Kidney (tissue), 14 donors: ENCODE results near the gene GSTM4. TPM values are rescaled to one million over a fixed set of nuclear protein-coding genes. Genes with fewer than 3 reads are reported as not detected.
"Not testable (repeated sequence)": the region's sequence is repeated elsewhere in the genome, so short reads cannot be mapped to it uniquely, and the experiment has no call there.

ENCODE experiments used
- DNase-seq, 5 donors: peaks; one replicate each; pipeline ENCODE4 v3.0.0-alpha.2; 2013 to 2020
- FAIRE-seq: peaks from 2 replicates; lab custom pipeline; 2012; peaks lifted over from hg19 to GRCh38; lab: Jason Lieb, UNC
- H3K27ac ChIP-seq, 2 donors: one replicate each; pipeline ENCODE4 v1.7.0; 2013; ENCODE audit warnings: low read depth in 2 of 2, low read length in 2 of 2, inconsistent platforms in 1 of 2
- H3K27me3 ChIP-seq: one replicate; pipeline ENCODE4 v1.7.1; 2013; ENCODE audit warnings: low read length, inconsistent platforms; ENCODE audit not compliant: control insufficient read depth, insufficient read depth
- H3K36me3 ChIP-seq, 3 donors: one replicate each; pipeline versions ENCODE4 v1.7.0 to v1.7.1; 2013; ENCODE audit warnings: low read length in 3 of 3, control low read depth in 1 of 3, inconsistent platforms in 1 of 3; ENCODE audit not compliant: insufficient read depth in 3 of 3, control insufficient read depth in 2 of 3
- H3K4me1 ChIP-seq, 3 donors: one replicate each; pipeline versions ENCODE4 v1.7.0 to v1.7.1; 2013; ENCODE audit warnings: low read length in 3 of 3, inconsistent platforms in 1 of 3, low read depth in 1 of 3; ENCODE audit not compliant: control insufficient read depth in 2 of 3, insufficient read depth in 2 of 3
- H3K4me3 ChIP-seq, 3 donors: one replicate each; pipeline versions ENCODE4 v1.7.0 to v1.8.1; 2013; ENCODE audit warnings: low read length in 3 of 3, control low read depth in 1 of 3, inconsistent platforms in 1 of 3
- H3K9ac ChIP-seq, 3 donors: one replicate each; pipeline versions ENCODE4 v1.7.0 to v1.7.1; 2013; ENCODE audit warnings: low read length in 3 of 3, control low read depth in 1 of 3, inconsistent platforms in 1 of 3
- H3K9me3 ChIP-seq, 3 donors: one replicate each; pipeline versions ENCODE4 v1.7.0 to v1.7.1; 2013; ENCODE audit warnings: low read length in 3 of 3, control low read depth in 1 of 3, inconsistent platforms in 1 of 3; ENCODE audit not compliant: control insufficient read depth in 2 of 3, insufficient read depth in 1 of 3
- intact Hi-C: fragments of 100-400 bp; cut with DNase I; formaldehyde crosslinking; loops from one replicate; pipeline ENCODE4 v1.11.1; 2022
- polyA plus RNA-seq: library from polyadenylated mRNA; stranded (reverse); fragments of 350-450 nt; fragmentation: Illumina TruSeq; extraction: RNeasy Lipid Tissue Mini Kit (QIAGEN cat#74804); gene quantifications from one replicate; pipeline ENCODE4 v1.2.3, GENCODE V29; 2014; ENCODE audit warnings: low read depth, low replicate concordance; ENCODE audit not compliant: insufficient read depth
- total RNA-seq: library from RNA; stranded (reverse); fragmentation: NEBNext Ultra II Directional; extraction: Animal tissue kit (Norgen Biotek cat#: 25700); gene quantifications from one replicate; pipeline ENCODE4 v1.2.1, GENCODE V29; 2021
- TF ChIP-seq, protein P1 (sequence below): IDR thresholded peaks from 3 replicates; pipeline ENCODE4 v1.5.1; 2012; ENCODE audit warnings: mild to moderate bottlenecking, moderate library complexity, borderline replicate concordance; ENCODE audit not compliant: insufficient read depth; ENCODE audit errors: extremely low read depth
- donor health status: control.
- donor health status: control.
- donor health status: control.
- donor health status: control.
- donor health status: control.
- donor health status: DM: yes; HTN: yes; CAD: no.
- donor health status: Normal renal cell carcinoma (clear cell type).

The GSTM4 gene
- total and polyA plus RNA-seq, 2 donors from 2014 or later: 34.0 to 117 TPM

DNA sequence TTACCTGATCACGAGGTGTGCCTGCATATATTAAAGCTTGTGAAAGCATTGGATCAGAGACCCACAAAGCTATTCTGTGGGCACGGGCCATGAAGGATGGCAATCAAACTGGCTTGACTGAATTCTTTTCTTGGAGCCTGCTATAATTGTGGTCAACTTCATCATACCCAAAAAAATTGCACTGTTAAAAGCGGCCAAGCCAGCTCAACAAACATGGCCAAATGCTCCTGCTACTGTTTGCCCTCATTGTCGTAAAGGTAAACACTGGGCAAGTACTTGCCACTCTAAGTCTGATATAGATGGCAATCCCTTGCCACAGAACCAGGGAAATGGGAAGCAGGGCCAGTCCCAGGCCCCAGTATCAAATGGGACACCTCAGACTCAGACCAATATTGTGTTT, 49.5 kb downstream of the GSTM4 start:
- Histone ChIP-seq H3K27me3 (no peaks in the 10 kb centered on the region), H3K9me3 (no peaks in the 10 kb centered on the region), H3K36me3 (no peaks in the 10 kb centered on the region), H3K27ac (no peak overlapping the region), H3K4me1 (peaks cover 0 to 3% (median 0%) of the 10 kb centered on the region in 3 donors), H3K9ac (no peak overlapping the region), H3K4me3 (no peak overlapping the region)
- TF ChIP-seq, protein P1, sequence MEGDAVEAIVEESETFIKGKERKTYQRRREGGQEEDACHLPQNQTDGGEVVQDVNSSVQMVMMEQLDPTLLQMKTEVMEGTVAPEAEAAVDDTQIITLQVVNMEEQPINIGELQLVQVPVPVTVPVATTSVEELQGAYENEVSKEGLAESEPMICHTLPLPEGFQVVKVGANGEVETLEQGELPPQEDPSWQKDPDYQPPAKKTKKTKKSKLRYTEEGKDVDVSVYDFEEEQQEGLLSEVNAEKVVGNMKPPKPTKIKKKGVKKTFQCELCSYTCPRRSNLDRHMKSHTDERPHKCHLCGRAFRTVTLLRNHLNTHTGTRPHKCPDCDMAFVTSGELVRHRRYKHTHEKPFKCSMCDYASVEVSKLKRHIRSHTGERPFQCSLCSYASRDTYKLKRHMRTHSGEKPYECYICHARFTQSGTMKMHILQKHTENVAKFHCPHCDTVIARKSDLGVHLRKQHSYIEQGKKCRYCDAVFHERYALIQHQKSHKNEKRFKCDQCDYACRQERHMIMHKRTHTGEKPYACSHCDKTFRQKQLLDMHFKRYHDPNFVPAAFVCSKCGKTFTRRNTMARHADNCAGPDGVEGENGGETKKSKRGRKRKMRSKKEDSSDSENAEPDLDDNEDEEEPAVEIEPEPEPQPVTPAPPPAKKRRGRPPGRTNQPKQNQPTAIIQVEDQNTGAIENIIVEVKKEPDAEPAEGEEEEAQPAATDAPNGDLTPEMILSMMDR: no peak
- DNase-seq (peak in 1 of 5 donors; percentile 8), FAIRE-seq (no peak)
- intact Hi-C loops: no loop called here

DNA sequence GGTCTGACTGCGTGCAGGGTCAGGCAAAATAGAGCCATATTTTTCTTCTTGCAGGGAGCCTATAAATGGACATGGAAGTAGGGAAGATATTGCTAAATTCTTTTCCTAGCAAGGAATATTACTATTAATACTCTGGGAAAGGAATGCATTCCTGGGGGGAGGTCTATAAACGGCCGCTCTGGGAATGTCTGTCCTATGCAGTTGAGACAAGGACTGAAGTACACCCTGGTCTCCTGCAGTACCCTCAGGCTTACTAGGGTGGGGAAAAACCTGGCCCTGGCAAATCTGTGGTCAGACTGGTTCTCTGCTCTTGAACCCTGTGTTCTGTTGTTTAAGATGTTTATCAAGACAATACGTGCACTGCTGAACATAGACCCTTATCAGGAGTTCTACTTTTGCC, 53.0 kb downstream of the GSTM4 start:
- FAIRE-seq, H3K36me3 ChIP-seq, DNase-seq, H3K9me3 ChIP-seq, H3K9ac ChIP-seq, H3K4me3 ChIP-seq, H3K4me1 ChIP-seq, intact Hi-C loops, H3K27ac ChIP-seq, H3K27me3 ChIP-seq: not testable (repeated sequence)

DNA sequence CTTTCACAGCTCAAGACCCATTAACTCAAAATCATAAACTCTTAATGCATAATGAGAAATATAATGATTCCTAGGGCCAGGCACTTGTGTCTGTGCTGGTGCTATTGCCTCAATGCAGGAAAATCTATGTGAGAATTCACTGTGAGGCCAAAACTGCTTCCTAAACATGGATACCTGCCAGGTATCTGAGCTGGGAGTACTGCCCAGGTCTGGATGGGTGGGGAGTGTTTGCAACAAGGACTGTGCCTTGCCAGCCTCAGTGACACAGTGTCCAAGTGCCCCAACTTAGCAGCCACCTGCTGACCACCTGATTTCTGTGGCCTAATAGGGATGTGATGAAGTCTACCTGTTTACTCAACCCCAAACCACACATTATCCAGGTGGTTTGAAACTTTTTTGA, 53.9 kb downstream of the GSTM4 start:
- H3K4me3 ChIP-seq, DNase-seq, H3K27ac ChIP-seq, H3K4me1 ChIP-seq, H3K36me3 ChIP-seq, H3K9ac ChIP-seq, H3K27me3 ChIP-seq, intact Hi-C loops, H3K9me3 ChIP-seq, FAIRE-seq: not testable (repeated sequence)

Other genes with a start within 250 kb of the GSTM4 start
- 71.4 TPM for gene PSMA5, start 229.7 kb upstream of the GSTM4 start, total RNA-seq
- gene PSMA5, start 229.7 kb upstream of the GSTM4 start, polyA plus RNA-seq: 91.1 TPM
- 6.7 TPM for gene SYPL2, start 189.6 kb upstream of the GSTM4 start, total RNA-seq
- 9.8 TPM for gene SYPL2, start 189.6 kb upstream of the GSTM4 start, polyA plus RNA-seq
- 7.3 TPM for gene ATXN7L2, start 172.2 kb upstream of the GSTM4 start, total RNA-seq
- 5.7 TPM for gene ATXN7L2, start 172.2 kb upstream of the GSTM4 start, polyA plus RNA-seq
- 18.0 TPM for gene CYB561D1, start 162.0 kb upstream of the GSTM4 start, total RNA-seq
- gene CYB561D1, start 162.0 kb upstream of the GSTM4 start, polyA plus RNA-seq: 5.2 TPM
- 8.5 TPM for gene AMIGO1, start 146.4 kb upstream of the GSTM4 start, total RNA-seq
- 5.1 TPM for gene AMIGO1, start 146.4 kb upstream of the GSTM4 start, polyA plus RNA-seq
- not detected for gene GPR61, start 116.2 kb upstream of the GSTM4 start, total RNA-seq
- not detected for gene GPR61, start 116.2 kb upstream of the GSTM4 start, polyA plus RNA-seq
- gene GNAI3, start 107.5 kb upstream of the GSTM4 start, total RNA-seq: 8.0 TPM
- gene GNAI3, start 107.5 kb upstream of the GSTM4 start, polyA plus RNA-seq: 4.2 TPM
- gene GNAT2, start 36.5 kb upstream of the GSTM4 start, total RNA-seq: not detected
- not detected for gene GNAT2, start 36.5 kb upstream of the GSTM4 start, polyA plus RNA-seq
- 55.3 TPM for gene AMPD2, start 36.3 kb upstream of the GSTM4 start, total RNA-seq
- gene AMPD2, start 36.3 kb upstream of the GSTM4 start, polyA plus RNA-seq: 21.1 TPM
- gene GSTM2, start 12.0 kb downstream of the GSTM4 start, total RNA-seq: 47.1 TPM
- gene GSTM2, start 12.0 kb downstream of the GSTM4 start, polyA plus RNA-seq: 116 TPM
- not detected for gene GSTM1, start 31.7 kb downstream of the GSTM4 start, total RNA-seq
- 61.2 TPM for gene GSTM1, start 31.7 kb downstream of the GSTM4 start, polyA plus RNA-seq
- 4.2 TPM for gene GSTM5, start 56.2 kb downstream of the GSTM4 start, total RNA-seq
- gene GSTM5, start 56.2 kb downstream of the GSTM4 start, polyA plus RNA-seq: 9.1 TPM
- gene GSTM3, start 84.9 kb downstream of the GSTM4 start, total RNA-seq: 54.7 TPM
- gene GSTM3, start 84.9 kb downstream of the GSTM4 start, polyA plus RNA-seq: 405 TPM
- gene EPS8L3, start 107.8 kb downstream of the GSTM4 start, total RNA-seq: 1.8 TPM
- not detected for gene EPS8L3, start 107.8 kb downstream of the GSTM4 start, polyA plus RNA-seq